ENCODE results near the gene NLGN4Y.

The NLGN4Y gene

GRCh38 chrY:14524272-14525231 lies at the start of gene NLGN4Y:
Gene NLGN4Y, plus strand, starts transcription at chrY:14524529. Its CDS starts 97,591 bp downstream, at chrY:14622120.
- DNase-seq, result peak; percentile 14

GRCh38 chrY:14485935-14486334 lies 38.4 kb upstream of the NLGN4Y start:
- no peak for DNase-seq

DNA sequence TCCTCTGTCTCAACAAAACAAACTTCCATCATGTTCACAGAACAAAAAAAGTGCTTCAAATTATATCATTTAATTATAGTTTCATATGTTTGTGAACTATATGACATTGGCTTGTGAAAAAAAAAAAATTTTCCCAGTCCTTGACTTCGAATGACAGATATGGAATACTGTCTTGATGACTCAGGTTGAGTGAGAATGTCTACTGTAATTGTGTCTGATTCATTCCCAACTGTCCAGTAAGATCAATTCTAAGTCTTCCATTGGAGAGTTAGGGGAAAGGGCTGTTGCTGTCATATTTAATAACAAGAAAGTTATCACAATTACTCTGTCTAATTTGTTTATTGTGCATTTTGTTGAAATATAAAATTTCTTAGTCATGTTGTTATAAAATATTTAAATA lies 34.1 kb upstream of the NLGN4Y start:
- no peak for DNase-seq

GRCh38 chrY:14498071-14498470 lies 26.3 kb upstream of the NLGN4Y start:
- no peak for DNase-seq

DNA sequence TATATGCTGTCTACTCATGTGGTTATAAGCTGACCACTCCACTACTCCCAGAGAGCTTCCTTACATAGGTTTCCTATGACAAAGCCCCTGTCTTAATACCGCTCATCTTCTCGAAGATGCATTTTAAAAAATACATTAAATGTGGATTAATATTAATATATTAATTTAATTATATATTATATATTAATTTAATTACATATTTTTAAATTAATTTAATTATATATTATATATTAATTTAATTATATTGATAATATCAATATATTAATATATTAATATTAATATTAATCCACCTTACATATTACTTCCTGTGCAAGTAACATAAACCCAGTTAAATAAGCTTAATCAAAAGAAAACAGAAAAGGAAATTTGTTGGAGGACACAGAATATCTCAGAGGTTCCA lies 19.7 kb upstream of the NLGN4Y start:
- no peak for DNase-seq

DNA sequence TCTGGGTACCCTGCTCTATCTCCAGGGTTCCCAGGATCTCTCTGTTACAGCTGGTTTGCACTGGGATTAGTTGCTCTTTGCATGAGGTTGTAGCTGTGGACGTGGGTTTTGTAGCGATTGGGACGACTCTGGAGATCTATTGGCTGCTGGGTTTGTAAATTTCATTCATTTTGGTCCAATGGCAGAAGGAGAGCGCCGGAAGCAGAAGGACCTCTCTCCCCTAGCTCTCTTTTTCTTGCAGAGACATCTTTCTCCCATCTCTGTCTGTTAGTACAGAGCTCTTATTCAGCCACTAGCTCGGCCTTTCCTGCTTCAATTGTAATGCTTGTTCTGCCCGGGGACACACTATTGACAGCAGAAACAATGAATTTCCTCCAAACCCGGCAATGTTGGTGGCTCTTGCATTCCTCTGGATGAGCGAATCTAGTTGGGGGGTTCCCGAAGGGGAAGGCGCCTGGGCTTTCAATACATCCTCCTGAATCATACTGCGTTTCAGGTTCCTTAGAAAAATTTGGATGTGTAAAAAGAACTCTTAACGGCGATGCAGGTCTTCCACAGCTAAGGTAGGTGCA lies 1.9 kb upstream of the NLGN4Y start:
- no peak for DNase-seq

DNA sequence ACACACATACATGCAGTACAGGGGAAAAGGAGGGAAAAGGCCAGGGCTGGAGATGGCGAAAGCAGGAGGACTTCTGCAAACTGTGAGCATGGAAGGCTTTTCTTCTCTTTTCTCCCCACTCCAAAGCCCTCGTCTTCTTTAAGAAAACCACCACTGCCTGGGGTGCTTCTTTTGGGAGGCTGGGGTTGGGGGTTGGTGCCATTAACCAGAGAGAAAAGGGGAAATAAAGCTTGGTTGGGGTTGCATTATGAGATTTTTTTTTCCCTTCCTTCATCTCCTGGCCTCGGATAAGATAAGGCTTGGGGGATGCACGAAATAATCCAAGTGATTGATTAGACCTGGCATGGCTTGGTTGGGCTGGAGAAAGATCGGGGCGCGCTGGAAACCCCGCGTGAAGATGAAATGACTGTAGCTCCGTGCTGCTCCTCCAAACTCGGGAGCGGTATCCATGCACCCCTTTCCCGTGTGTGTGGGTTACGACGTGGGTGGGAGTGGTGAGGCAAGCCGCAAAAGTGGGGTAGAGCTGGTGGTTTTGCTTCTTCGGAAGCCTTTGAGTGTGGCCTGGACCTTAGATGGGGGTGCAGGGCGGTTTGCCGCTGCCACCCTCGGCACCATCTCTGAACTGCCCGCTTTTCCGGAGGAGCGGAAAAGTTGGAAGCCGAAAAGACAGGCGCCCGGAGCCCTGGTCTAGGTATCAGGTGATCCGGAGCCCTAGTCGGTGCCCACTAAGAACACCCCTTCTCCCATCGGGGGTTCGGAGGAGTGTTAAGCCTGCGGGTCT lies 648 bp upstream of the NLGN4Y start:
- DNase-seq, result no peak

GRCh38 chrY:14525315-14525714 lies 986 bp downstream of the NLGN4Y start:
- peak; percentile 0 for DNase-seq

DNA sequence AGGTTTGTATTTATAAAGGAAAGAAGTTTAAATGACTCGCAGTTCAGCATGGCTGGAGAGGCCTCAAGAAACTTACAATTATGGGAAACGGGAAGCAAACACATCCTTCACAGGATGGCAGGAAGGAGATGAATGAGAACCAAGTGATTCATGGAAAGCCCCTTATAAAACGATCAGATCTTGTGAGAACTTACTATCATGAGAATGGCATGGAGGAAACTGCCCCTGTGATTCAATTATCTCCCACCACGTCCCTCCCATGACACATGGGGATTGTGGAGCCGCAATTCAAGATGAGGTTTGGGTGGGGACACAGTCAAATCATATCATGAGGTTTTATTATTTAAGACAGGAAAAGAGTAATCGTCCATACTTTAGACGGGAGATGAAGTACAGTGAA lies 4.0 kb downstream of the NLGN4Y start:
- DNase-seq, result no peak

DNA sequence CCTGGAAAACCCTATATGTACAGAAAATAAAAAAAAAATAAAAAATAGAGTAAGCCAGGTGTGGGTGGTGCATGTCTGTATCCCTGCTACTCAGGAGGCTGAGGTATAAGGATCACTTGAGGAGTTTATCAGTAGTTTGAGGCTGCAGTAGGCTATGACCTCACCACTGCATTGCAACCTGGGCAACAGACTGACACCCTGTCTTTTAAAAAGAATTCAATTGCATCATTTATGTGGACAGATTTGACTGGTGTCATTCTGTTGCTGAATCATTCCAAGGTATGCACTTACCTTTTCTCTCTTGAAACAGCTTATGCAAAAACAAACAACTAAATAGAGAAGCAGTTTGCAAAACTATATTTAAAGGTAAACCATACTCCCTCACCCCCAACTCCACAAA lies 12.4 kb downstream of the NLGN4Y start:
- no peak for DNase-seq

GRCh38 chrY:14543506-14543905 lies 19.2 kb downstream of the NLGN4Y start:
- DNase-seq, result no peak

- DNase-seq, result no peak
These were observed 57.0 kb downstream of the NLGN4Y start for GRCh38 chrY:14581294-14581693.

DNA sequence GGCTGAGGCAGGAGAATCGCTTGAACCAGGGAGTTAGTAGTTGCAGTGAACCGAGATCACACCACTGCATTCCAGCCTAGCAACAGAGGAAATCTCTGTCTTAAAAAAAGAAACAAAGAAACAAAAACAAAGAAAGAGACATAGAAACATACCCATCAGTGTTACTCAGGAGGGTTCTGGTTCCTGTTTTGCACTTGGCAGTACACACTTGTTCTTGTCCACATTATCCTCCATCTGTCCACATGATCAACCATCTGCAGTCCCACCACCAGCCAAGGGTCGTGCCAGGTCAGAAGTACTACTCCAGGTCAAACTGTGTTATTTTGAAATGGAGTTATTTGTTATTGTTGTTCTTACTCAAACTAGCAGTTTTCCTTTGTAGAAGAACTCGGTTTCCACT lies 62.4 kb downstream of the NLGN4Y start:
- no peak for DNase-seq

- DNase-seq, result no peak
These were observed 77.0 kb downstream of the NLGN4Y start for GRCh38 chrY:14601372-14601771.

DNA sequence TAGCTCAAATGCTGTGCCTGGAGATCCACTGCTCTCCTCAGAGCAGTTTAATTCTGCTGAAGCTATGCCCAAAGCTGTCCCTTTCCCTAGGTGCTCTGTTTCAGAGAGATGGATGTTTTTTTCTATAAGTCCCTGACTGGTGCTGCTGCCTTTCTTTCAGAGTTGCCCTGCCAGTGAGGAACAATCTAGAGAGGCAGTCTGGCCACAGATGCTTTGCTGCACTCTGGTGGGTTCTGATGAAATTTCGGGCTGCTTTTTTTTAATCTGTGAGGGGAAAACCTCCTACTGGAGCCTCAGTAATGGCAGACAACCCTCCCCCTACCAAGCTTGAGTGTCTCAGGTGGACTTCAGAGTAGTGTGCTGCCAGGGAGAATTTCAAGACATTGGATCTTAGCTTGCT lies 93.3 kb downstream of the NLGN4Y start:
- no peak for DNase-seq

- no peak for DNase-seq
These were observed 94.2 kb downstream of the NLGN4Y start for GRCh38 chrY:14618513-14618912.

DNA sequence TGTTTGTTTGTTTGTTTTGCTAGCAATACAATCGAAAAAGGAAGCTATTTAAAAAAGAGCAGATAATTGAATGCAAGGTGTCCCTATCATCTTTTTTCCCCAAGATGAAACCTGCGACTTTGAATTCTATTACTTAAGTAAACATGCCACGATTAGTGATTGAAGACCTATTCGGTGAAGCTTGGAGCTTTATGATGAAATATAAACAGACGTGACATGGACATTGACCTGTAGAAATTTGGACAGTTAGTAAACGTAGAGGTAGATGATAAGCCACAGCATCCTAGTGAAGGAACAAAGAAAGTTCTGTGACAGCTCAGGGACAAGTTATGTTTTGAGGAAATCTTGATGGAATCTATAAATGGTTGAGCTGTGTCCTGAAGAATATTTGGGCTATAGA lies 103.9 kb downstream of the NLGN4Y start:
- no peak for DNase-seq

GRCh38 chrY:14631676-14632075 lies 107.3 kb downstream of the NLGN4Y start:
- no peak for DNase-seq

DNA sequence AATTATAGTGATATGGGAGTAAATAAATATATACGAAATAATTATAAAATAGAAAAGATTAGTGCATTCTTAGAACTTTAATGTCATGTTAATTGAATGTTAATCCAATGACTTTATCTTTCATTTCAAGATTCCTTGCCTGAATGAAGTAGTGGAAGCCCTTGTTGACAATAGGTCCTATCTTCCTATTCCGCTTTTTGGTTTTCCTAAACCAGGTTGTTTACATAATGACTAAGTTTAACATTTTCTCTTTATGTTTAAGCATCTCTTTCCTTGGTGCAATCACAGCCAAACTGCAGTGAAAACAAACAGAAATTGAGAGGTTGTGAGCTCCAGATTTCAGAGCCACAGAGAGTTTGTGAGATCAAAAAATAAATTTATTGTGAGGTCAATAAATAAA lies 109.4 kb downstream of the NLGN4Y start:
- DNase-seq, result no peak

- DNase-seq, result no peak
These were observed 110.6 kb downstream of the NLGN4Y start for GRCh38 chrY:14634954-14635353.

DNA sequence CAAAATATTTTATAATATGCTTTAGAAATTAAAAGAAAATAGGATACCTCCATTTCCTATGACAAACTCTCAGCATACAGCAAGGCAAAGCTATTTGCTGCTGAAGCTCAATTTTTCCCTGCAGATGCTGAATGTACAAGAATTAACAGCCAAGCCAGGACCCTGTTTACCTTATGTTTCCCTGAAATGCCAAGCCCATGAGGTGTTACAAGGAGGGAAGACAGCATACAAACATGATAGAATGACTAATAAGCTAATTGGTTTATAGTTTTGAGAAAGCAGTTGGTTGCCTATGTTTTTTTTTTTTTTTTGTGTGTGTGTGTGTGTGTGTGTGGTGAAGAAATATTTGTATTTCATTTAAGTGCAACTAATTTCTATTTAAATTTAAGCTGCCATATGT lies 113.2 kb downstream of the NLGN4Y start:
- DNase-seq, result no peak

- DNase-seq, result no peak
These were observed 117.5 kb downstream of the NLGN4Y start for GRCh38 chrY:14641853-14642252.

- no peak for DNase-seq
These were observed 120.0 kb downstream of the NLGN4Y start for GRCh38 chrY:14644157-14644952.

All from CD4-positive, alpha-beta T cell treated with Interleukin-17A for 1 hour (primary cell).